Mesendoderm (in vitro differentiated cells): ENCODE data around the gene TRIP13.

Experiments used
- DNase-seq: peaks from one replicate; pipeline ENCODE4 v3.0.0; 2013
- H2AK5ac ChIP-seq: 2 replicates; pipeline ENCODE4 v1.6.1; 2013; ENCODE audit warnings: low read length, inconsistent platforms
- H2BK120ac ChIP-seq: 2 replicates; pipeline ENCODE4 v1.6.1; 2013; ENCODE audit warnings: low read depth, mild to moderate bottlenecking, low read length, moderate library complexity, mixed read lengths
- H2BK15ac ChIP-seq: replicated peaks from 2 replicates; pipeline ENCODE4 v1.6.1; 2013; ENCODE audit warnings: low read depth, mild to moderate bottlenecking, moderate library complexity
- H2BK5ac ChIP-seq: 2 replicates; pipeline ENCODE4 v1.6.1; 2013; ENCODE audit warnings: low read length, inconsistent platforms
- H3K18ac ChIP-seq: 2 replicates; pipeline ENCODE4 v1.6.1; 2013; ENCODE audit warnings: mild to moderate bottlenecking, low read length, mixed read lengths
- H3K23ac ChIP-seq: one replicate; pipeline ENCODE4 v1.6.1; 2013; ENCODE audit warnings: low read length
- H3K27ac ChIP-seq: 2 replicates; pipeline ENCODE4 v1.5.1; 2013; ENCODE audit warnings: low read depth, mild to moderate bottlenecking, inconsistent platforms, low read length, moderate library complexity
- H3K27me3 ChIP-seq: 2 replicates; pipeline ENCODE4 v1.6.1; 2013; ENCODE audit warnings: low read length, control low read depth, mild to moderate bottlenecking, inconsistent platforms; ENCODE audit not compliant: insufficient read depth, poor library complexity
- H3K36me3 ChIP-seq: 2 replicates; pipeline ENCODE4 v1.6.1; 2013; ENCODE audit warnings: low read length, inconsistent platforms; ENCODE audit not compliant: control insufficient read depth, insufficient read depth
- H3K4ac ChIP-seq: one replicate; pipeline ENCODE4 v1.6.1; 2013; ENCODE audit warnings: low read depth, mild to moderate bottlenecking, low read length, moderate library complexity
- H3K4me1 ChIP-seq: 2 replicates; pipeline ENCODE4 v1.6.1; 2013; ENCODE audit warnings: low read depth, low read length, inconsistent platforms; ENCODE audit not compliant: control insufficient read depth
- H3K4me2 ChIP-seq: 2 replicates; pipeline ENCODE4 v1.6.1; 2013; ENCODE audit warnings: low read length
- H3K4me3 ChIP-seq: 2 replicates; pipeline ENCODE4 v1.5.1; 2013; ENCODE audit warnings: mild to moderate bottlenecking, low read length
- H3K56ac ChIP-seq: one replicate; pipeline ENCODE4 v1.6.1; 2013; ENCODE audit warnings: low read length
- H3K79me1 ChIP-seq: 2 replicates; pipeline ENCODE4 v1.6.1; 2013; ENCODE audit warnings: low read length, inconsistent platforms
- H3K79me2 ChIP-seq: 2 replicates; pipeline ENCODE4 v1.6.1; 2013; ENCODE audit warnings: mild to moderate bottlenecking, low read length; ENCODE audit not compliant: control insufficient read depth, insufficient read depth
- H3K9ac ChIP-seq: 2 replicates; pipeline ENCODE4 v1.6.1; 2013; ENCODE audit warnings: low read length, inconsistent platforms
- H4K5ac ChIP-seq: one replicate; pipeline ENCODE4 v1.6.1; 2013; ENCODE audit warnings: low read length
- H4K8ac ChIP-seq: one replicate; pipeline ENCODE4 v1.6.1; 2013; ENCODE audit warnings: low read depth, mild to moderate bottlenecking, control low read depth, low read length, moderate library complexity
- WGBS: extraction: QIAGEN DNeasy Blood & Tissue Kit; methylation state at CpG from one replicate; pipeline ENCODE4 v1.1.7; 2013; ENCODE audit warnings: low lambda C conversion rate, missing lambda C conversion rate; ENCODE audit not compliant: insufficient coverage; ENCODE audit errors: extremely low coverage; 5-methylcytosine and 5-hydroxymethylcytosine counted together

Gene TRIP13

GRCh38 chr5:856531-857425 lies 35.9 kb upstream of the TRIP13 start:
- Histone ChIP-seq H2AK5ac (no peak overlapping the region), H3K4ac (no peak overlapping the region)
- WGBS, result 100% methylated on average over 3 of the region's 16 CpGs

GRCh38 chr5:858726-859125 lies 34.0 kb upstream of the TRIP13 start:
- Histone ChIP-seq H3K36me3 (peaks cover 2% of the 10 kb centered on the region), H2AK5ac (no peak overlapping the region), H3K4me3 (no peak overlapping the region), H4K5ac (no peak overlapping the region), H3K4me2 (no peak overlapping the region), H3K4ac (no peak overlapping the region), H2BK15ac (no peak overlapping the region), H3K4me1 (no peaks in the 10 kb centered on the region), H3K18ac (no peak overlapping the region), H3K79me1 (no peaks in the 10 kb centered on the region), H3K23ac (no peak overlapping the region), H3K27me3 (no peaks in the 10 kb centered on the region), H3K9ac (no peak overlapping the region), H4K8ac (no peak overlapping the region), H3K56ac (no peak overlapping the region), H3K27ac (no peak overlapping the region), H2BK5ac (no peak overlapping the region), H3K79me2 (no peaks in the 10 kb centered on the region), H2BK120ac (no peak overlapping the region)
- WGBS, result no CpG with 5 or more reads among the region's 11 CpGs
- DNase-seq, result no peak

More at GRCh38 chr5:856531-857425, 35.9 kb upstream of the TRIP13 start:
- Histone ChIP-seq H2BK15ac (no peak overlapping the region), H3K4me3 (no peak overlapping the region), H3K18ac (no peak overlapping the region), H3K36me3 (no peaks in the 10 kb centered on the region), H3K4me2 (no peak overlapping the region), H3K4me1 (no peaks in the 10 kb centered on the region), H2BK5ac (no peak overlapping the region), H3K27ac (no peak overlapping the region), H4K5ac (no peak overlapping the region), H3K56ac (no peak overlapping the region), H3K79me2 (no peaks in the 10 kb centered on the region), H3K9ac (no peak overlapping the region), H2BK120ac (no peak overlapping the region), H3K79me1 (no peaks in the 10 kb centered on the region), H4K8ac (no peak overlapping the region), H3K23ac (no peak overlapping the region), H3K27me3 (no peaks in the 10 kb centered on the region)
- peak; percentile 11 for DNase-seq

GRCh38 chr5:859391-859790 lies 33.3 kb upstream of the TRIP13 start:
- H3K56ac ChIP-seq, result no peak overlapping the region
- H3K4me1 ChIP-seq, result no peaks in the 10 kb centered on the region
- DNase-seq, result no peak
- H3K4ac ChIP-seq, result no peak overlapping the region
- no peak overlapping the region for H3K9ac ChIP-seq
- no peak overlapping the region for H3K18ac ChIP-seq
- no peak overlapping the region for H4K8ac ChIP-seq
- H3K23ac ChIP-seq, result no peak overlapping the region
- H3K79me1 ChIP-seq, result no peaks in the 10 kb centered on the region
- H2AK5ac ChIP-seq, result no peak overlapping the region
- no peak overlapping the region for H2BK15ac ChIP-seq
- no peak overlapping the region for H3K4me3 ChIP-seq
- no peak overlapping the region for H3K4me2 ChIP-seq
- no CpG with 5 or more reads among the region's 16 CpGs for WGBS
- no peaks in the 10 kb centered on the region for H3K27me3 ChIP-seq
- no peak overlapping the region for H2BK5ac ChIP-seq
- H3K79me2 ChIP-seq, result no peaks in the 10 kb centered on the region
- peaks cover 2% of the 10 kb centered on the region for H3K36me3 ChIP-seq
- no peak overlapping the region for H2BK120ac ChIP-seq
- H3K27ac ChIP-seq, result no peak overlapping the region
- H4K5ac ChIP-seq, result no peak overlapping the region

GRCh38 chr5:859798-860296 lies 32.8 kb upstream of the TRIP13 start:
- no peak overlapping the region for H2BK120ac ChIP-seq

GRCh38 chr5:860506-861150 lies 32.1 kb upstream of the TRIP13 start:
- Histone ChIP-seq H3K4me3 (no peak overlapping the region), H2BK5ac (no peak overlapping the region), H3K56ac (no peak overlapping the region), H3K4ac (no peak overlapping the region), H3K79me2 (no peaks in the 10 kb centered on the region), H3K36me3 (peaks cover 5% of the 10 kb centered on the region), H3K23ac (no peak overlapping the region), H2AK5ac (no peak overlapping the region), H4K8ac (no peak overlapping the region), H3K27me3 (no peaks in the 10 kb centered on the region), H2BK120ac (no peak overlapping the region), H3K4me2 (no peak overlapping the region), H3K18ac (no peak overlapping the region), H2BK15ac (no peak overlapping the region), H4K5ac (no peak overlapping the region), H3K9ac (no peak overlapping the region), H3K79me1 (no peaks in the 10 kb centered on the region), H3K4me1 (no peaks in the 10 kb centered on the region), H3K27ac (no peak overlapping the region)
- DNase-seq, result no peak
- no CpG with 5 or more reads among the region's 15 CpGs for WGBS

More at GRCh38 chr5:859798-860296, 32.8 kb upstream of the TRIP13 start:
- no peak overlapping the region for H3K4me3 ChIP-seq
- no peak for DNase-seq
- no peak overlapping the region for H3K56ac ChIP-seq
- no peak overlapping the region for H3K18ac ChIP-seq
- H3K79me2 ChIP-seq, result no peaks in the 10 kb centered on the region
- H3K27ac ChIP-seq, result no peak overlapping the region
- no peak overlapping the region for H3K4me2 ChIP-seq
- H4K5ac ChIP-seq, result no peak overlapping the region
- peaks cover 2% of the 10 kb centered on the region for H3K36me3 ChIP-seq
- H2BK15ac ChIP-seq, result no peak overlapping the region
- H2AK5ac ChIP-seq, result no peak overlapping the region
- H3K4me1 ChIP-seq, result no peaks in the 10 kb centered on the region
- H3K27me3 ChIP-seq, result no peaks in the 10 kb centered on the region
- no peak overlapping the region for H3K4ac ChIP-seq
- H3K23ac ChIP-seq, result no peak overlapping the region
- no peak overlapping the region for H2BK5ac ChIP-seq
- H3K79me1 ChIP-seq, result no peaks in the 10 kb centered on the region
- WGBS, result no CpG with 5 or more reads among the region's 16 CpGs
- no peak overlapping the region for H4K8ac ChIP-seq
- no peak overlapping the region for H3K9ac ChIP-seq
